ENCODE results near the gene CBLL1.

GRCh38 chr7:107810626-107811025, 66.7 kb downstream of the CBLL1 start:
- TF ChIP-seq CTCF (conservative IDR thresholded peaks at IDR 0.05; ENCODE audit: low read depth, low read length) (no peak), EZH2phosphoT487 (IDR thresholded peaks at IDR 0.05; ENCODE audit: borderline replicate concordance, low read length) (no peak), EZH2 (IDR thresholded peaks at IDR 0.05; ENCODE audit: low read length, unreplicated experiment) (no peak)
